A549 treated with GW870086 at 1 μM for 4 hours (cell line): ENCODE data around the gene MYH1. TPM values are rescaled to one million over a fixed set of nuclear protein-coding genes. Genes with fewer than 3 reads are reported as not detected.

ENCODE experiments used
- total RNA-seq: library from RNA; stranded (reverse); fragments of 200-300 nt; extraction: Qiagen RNA extraction; gene quantifications from 5 replicates; pipeline ENCODE4 v1.2.3, GENCODE V29; 2022; ENCODE audit warnings: low read depth

MYH1 gene
- not detected in 5 replicates for total RNA-seq

GRCh38 chr17:10518271-10519037 lies at the start of gene MYH1:
Gene MYH1 (minus strand): TSS chr17:10518542. CDS start chr17:10516642, 1,900 bp downstream.

GRCh38 chr17:10549096-10549842 lies 30.9 kb upstream of the MYH1 start, which contains the start of gene MYH2:
Gene MYH2 (minus strand): TSS chr17:10549658. CDS start chr17:10547920, 1,738 bp downstream.

DNA sequence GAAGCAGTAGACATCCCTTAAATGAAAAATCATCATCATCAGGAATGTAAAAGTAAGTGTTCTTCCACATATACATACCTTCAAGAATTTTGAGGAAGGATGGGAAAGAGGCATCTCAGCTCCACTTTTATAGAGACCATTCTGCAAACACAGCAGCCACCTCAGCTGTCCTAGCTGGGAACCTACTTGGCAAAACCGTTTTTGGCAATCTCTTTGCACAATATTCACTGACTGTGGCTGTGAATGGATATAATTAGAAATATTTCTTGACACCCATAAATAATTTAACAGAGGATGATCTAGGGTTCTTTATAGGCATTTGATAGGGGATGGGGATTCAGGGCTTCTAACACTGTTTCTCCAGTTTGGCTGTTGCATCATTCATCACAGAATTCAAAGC lies 48.9 kb downstream of the MYH1 start, which contains the start of gene MYH4:
Gene MYH4, minus strand, starts transcription at position 101 of the 400 bp plus-strand sequence. CDS start 2,814 bp downstream, outside the sequence.

Other genes with a start within 250 kb of the MYH1 start
- not detected in 5 replicates for gene MYH13, start 145.5 kb downstream of the MYH1 start, total RNA-seq
- gene MYH8, start 96.6 kb downstream of the MYH1 start, total RNA-seq, result not detected in 5 replicates
- gene MYH4, start 49.0 kb downstream of the MYH1 start, total RNA-seq, result not detected in 5 replicates
- not detected in 5 replicates for gene MYH2, start 31.1 kb upstream of the MYH1 start, total RNA-seq
- gene MYH3, start 138.8 kb upstream of the MYH1 start, total RNA-seq, result 0.68 to 1.5 TPM (median 1.1 TPM) in 5 replicates
- 51.6 to 62.7 TPM (median 58.4 TPM) in 5 replicates for gene SCO1, start 179.0 kb upstream of the MYH1 start, total RNA-seq
- gene ADPRM, start 179.1 kb upstream of the MYH1 start, total RNA-seq, result 7.1 to 9.5 TPM (median 9.2 TPM) in 5 replicates
- 2.8 to 4.2 TPM (median 3.1 TPM) in 5 replicates for gene TMEM220, start 211.5 kb upstream of the MYH1 start, total RNA-seq